Spinal cord (tissue), 10 donors: Measurements from ENCODE around the gene STX2. TPM values are rescaled to one million over a fixed set of nuclear protein-coding genes. Genes with fewer than 3 reads are reported as not detected.

Experiments
- DNase-seq, 6 donors: peaks; one replicate each; pipeline versions ENCODE4 v3.0.0 to v3.0.0-alpha.2; 2013 to 2015; ENCODE audit warnings: low spot score in 6 of 6, low read depth in 4 of 6
- H3K27ac ChIP-seq: one replicate; pipeline ENCODE4 v1.5.1; 2013; ENCODE audit warnings: low read depth, low read length, control low read depth
- H3K27me3 ChIP-seq: one replicate; pipeline ENCODE4 v1.6.1; 2013; ENCODE audit warnings: low read length; ENCODE audit not compliant: control insufficient read depth, insufficient read depth
- H3K36me3 ChIP-seq: one replicate; pipeline ENCODE4 v1.6.1; 2013; ENCODE audit warnings: low read length; ENCODE audit not compliant: control insufficient read depth, insufficient read depth
- H3K4me1 ChIP-seq: one replicate; pipeline ENCODE4 v1.6.1; 2013; ENCODE audit warnings: low read length; ENCODE audit not compliant: control insufficient read depth, insufficient read depth
- H3K4me3 ChIP-seq: one replicate; pipeline ENCODE4 v1.5.1; 2013; ENCODE audit warnings: low read depth, low read length, control low read depth
- H3K9me3 ChIP-seq: one replicate; pipeline ENCODE4 v1.6.1; 2013; ENCODE audit warnings: low read length; ENCODE audit not compliant: control insufficient read depth, insufficient read depth
- WGBS: methylation state at CpG from one replicate; pipeline ENCODE4 v1.1.5; 2013; ENCODE audit warnings: missing lambda C conversion rate; ENCODE audit not compliant: insufficient coverage; 5-methylcytosine and 5-hydroxymethylcytosine counted together
- polyA plus RNA-seq, 2 donors: library from polyadenylated mRNA; unstranded; fragments of 120-200 nt; gene quantifications; one replicate each; pipeline ENCODE4 v1.2.1, GENCODE V29; 2013; ENCODE audit not compliant: insufficient read length in 2 of 2
- total RNA-seq, 2 donors: library from RNA; depleted of rRNA in 1 of 2; stranded (reverse); fragments of 120-200 nt in 1 of 2; fragments of >200 nt in 1 of 2; gene quantifications; one replicate each; pipeline versions ENCODE4 v1.2.3 to v1.2.4, GENCODE V29; 2013 to 2014
- donor health status: healthy.

Gene STX2
- total and polyA plus RNA-seq, 4 donors = 35.5 to 41.4 (median 38.8) TPM

DNA sequence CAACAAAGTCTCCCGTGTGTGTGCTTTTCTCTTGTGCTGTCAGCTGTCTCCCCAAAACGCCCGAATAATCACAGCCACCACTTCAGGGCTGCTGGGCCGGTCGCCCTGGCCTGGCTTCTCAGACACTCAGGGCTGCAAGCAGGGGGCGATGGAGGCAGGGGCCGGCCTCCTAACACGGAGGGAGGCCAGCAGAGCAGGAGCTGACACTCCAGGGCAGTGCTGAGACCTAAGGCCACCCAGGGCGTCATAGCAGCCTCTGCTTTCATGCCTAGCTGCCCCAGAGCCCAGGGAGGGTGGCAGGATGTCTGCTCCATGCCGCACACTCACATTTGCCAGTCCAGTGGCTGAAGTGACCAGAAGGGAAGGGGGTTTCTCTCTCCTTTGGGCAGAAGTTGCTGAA lies 25.6 kb downstream of the STX2 start:
- Histone ChIP-seq H3K27me3 (no peaks in the 10 kb centered on the region), H3K9me3 (no peaks in the 10 kb centered on the region), H3K4me3 (no peak overlapping the region), H3K27ac (no peak overlapping the region), H3K36me3 (peaks cover 35% of the 10 kb centered on the region), H3K4me1 (peaks cover 16% of the 10 kb centered on the region)
- DNase-seq = no peak
- WGBS = 69% methylated on average over 10 of the region's 10 CpGs

DNA sequence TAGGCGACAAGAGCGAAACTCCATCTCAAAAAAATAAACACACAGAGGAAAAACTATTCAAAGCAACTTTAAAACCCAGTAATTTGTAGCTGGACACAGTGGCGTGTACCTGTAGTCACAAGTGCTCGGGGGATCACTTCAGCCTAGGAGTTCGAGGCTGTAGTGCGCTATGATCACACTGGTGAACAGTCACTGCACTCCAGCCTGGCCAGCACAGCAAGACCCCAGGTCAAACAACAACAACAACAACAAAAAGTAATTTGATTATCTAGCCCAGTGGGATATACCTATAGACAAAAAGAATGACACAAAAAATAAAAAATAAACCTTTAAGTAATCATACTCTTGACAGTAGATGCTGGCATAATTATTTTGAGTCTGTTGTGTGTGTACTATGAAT lies 29.3 kb downstream of the STX2 start:
- Histone ChIP-seq H3K4me3 (no peak overlapping the region), H3K27me3 (no peaks in the 10 kb centered on the region), H3K36me3 (peaks cover 52% of the 10 kb centered on the region), H3K4me1 (no peaks in the 10 kb centered on the region), H3K9me3 (no peaks in the 10 kb centered on the region), H3K27ac (no peak overlapping the region)
- WGBS = 94% methylated on average over 6 of the region's 6 CpGs
- no peak for DNase-seq

DNA sequence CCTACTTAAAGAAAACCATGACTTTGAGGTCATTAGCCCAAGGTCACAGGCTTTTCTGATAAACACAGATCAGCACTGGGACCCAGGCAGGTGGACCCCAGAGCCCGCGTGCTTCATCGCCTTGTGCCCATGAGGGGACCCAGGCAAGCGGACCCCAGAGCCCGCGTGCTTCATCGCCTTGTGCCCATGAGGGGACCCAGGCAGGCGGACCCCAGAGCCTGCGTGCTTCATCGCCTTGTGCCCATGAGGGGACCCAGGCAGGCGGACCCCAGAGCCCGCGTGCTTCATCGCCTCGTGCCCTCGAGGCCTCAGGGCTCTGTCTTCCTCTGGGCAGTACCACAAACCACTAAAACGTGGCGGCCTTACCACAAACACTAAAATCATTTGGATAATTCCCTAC lies 31.7 kb downstream of the STX2 start:
- H3K36me3 ChIP-seq = peaks cover 57% of the 10 kb centered on the region
- no peaks in the 10 kb centered on the region for H3K27me3 ChIP-seq
- no peak for DNase-seq
- no peaks in the 10 kb centered on the region for H3K4me1 ChIP-seq
- WGBS = 86% methylated on average over 16 of the region's 18 CpGs
- H3K9me3 ChIP-seq = no peaks in the 10 kb centered on the region
- no peak overlapping the region for H3K4me3 ChIP-seq
- no peak overlapping the region for H3K27ac ChIP-seq

DNA sequence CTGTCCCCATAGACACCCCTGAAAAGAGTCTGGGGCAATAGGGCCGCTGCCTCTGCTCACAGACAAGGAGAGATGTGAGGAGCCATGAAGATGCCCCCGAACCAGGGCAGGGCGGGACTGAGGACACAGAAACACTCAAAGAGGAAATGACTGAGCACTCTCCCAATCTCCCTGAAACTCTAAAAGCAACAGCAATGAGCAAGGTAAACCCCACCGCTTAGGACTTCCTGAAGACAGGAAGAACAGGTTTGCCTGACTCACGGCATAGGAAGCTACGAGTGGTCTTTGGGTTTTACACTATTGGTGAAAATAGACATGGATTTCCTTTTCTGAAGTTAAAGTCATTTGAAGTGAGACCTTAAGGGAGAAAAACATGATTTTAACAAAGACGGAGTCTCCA lies 32.5 kb downstream of the STX2 start:
- peaks cover 59% of the 10 kb centered on the region for H3K36me3 ChIP-seq
- DNase-seq = no peak
- H3K27me3 ChIP-seq = no peaks in the 10 kb centered on the region
- H3K9me3 ChIP-seq = no peaks in the 10 kb centered on the region
- H3K27ac ChIP-seq = no peak overlapping the region
- H3K4me1 ChIP-seq = no peaks in the 10 kb centered on the region
- WGBS = 100% methylated on average over 2 of the region's 7 CpGs
- no peak overlapping the region for H3K4me3 ChIP-seq

DNA sequence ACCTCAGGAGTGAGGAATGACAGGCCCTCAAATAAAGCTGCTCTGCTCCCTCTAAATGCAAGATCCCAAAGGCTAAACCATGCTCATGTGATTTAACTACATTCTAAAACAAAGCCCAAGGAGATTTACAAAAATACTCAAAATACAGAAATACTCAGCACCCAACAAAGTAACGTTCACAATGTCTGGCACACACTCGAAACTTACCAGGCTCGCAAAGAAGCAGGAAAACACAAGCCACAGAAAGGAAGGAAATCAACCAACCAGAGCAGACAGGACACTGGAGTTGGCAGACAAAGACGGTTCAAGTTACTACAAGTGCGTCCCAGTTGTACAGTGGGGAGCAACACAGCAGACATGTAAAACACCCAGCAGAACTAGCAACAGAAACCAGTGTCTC lies 33.4 kb downstream of the STX2 start:
- DNase-seq = no peak
- H3K36me3 ChIP-seq = peaks cover 61% of the 10 kb centered on the region
- H3K27me3 ChIP-seq = no peaks in the 10 kb centered on the region
- no peaks in the 10 kb centered on the region for H3K9me3 ChIP-seq
- H3K4me1 ChIP-seq = no peaks in the 10 kb centered on the region
- no peak overlapping the region for H3K27ac ChIP-seq
- WGBS = 86% methylated on average over 4 of the region's 5 CpGs
- H3K4me3 ChIP-seq = no peak overlapping the region

DNA sequence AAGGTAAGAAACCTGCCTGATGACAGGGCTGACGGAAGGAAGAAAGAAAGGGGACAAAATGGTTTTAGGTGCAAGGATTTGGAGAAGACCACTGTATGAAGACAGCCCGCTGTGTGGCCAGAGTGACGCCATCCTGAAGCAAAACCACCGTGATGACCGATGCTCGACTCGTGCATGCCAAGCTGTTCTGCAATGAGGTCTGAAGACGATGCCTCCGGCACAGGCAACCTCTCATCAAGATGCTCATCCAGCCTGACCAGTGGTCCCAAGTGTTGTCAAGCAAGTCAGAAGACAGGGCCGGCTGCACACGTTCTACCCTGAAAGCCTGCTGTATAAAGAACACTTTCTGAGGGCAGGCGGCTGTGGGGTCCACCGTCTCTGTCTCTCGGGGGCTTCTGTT lies 34.8 kb downstream of the STX2 start:
- no peak for DNase-seq
- H3K4me3 ChIP-seq = no peak overlapping the region
- H3K36me3 ChIP-seq = peaks cover 55% of the 10 kb centered on the region
- no peaks in the 10 kb centered on the region for H3K4me1 ChIP-seq
- H3K27ac ChIP-seq = no peak overlapping the region
- no peaks in the 10 kb centered on the region for H3K27me3 ChIP-seq
- no peaks in the 10 kb centered on the region for H3K9me3 ChIP-seq
- WGBS = 91% methylated on average over 13 of the region's 14 CpGs

DNA sequence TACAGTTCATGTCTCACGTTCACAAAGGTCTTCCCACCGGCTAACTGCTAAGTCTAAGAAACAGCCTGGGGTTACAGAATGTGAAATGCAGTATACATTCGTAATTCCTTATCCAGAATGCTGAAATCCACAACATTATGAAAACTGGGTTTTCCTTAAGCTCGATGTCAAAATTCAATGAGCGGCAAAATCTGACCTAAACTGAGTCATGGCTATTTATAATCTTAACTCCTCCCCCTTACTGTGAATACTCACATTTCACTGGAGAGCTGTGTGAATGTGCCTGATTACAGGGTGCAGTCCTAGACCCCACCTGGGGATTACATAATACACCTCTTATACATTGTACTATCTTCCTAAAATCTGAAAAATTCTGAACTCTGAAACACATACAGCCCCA lies 35.3 kb downstream of the STX2 start:
- H3K27me3 ChIP-seq = no peaks in the 10 kb centered on the region
- H3K4me1 ChIP-seq = no peaks in the 10 kb centered on the region
- no CpG with 5 or more reads among the region's 5 CpGs for WGBS
- no peaks in the 10 kb centered on the region for H3K9me3 ChIP-seq
- H3K4me3 ChIP-seq = no peak overlapping the region
- DNase-seq = no peak
- peaks cover 52% of the 10 kb centered on the region for H3K36me3 ChIP-seq
- no peak overlapping the region for H3K27ac ChIP-seq

DNA sequence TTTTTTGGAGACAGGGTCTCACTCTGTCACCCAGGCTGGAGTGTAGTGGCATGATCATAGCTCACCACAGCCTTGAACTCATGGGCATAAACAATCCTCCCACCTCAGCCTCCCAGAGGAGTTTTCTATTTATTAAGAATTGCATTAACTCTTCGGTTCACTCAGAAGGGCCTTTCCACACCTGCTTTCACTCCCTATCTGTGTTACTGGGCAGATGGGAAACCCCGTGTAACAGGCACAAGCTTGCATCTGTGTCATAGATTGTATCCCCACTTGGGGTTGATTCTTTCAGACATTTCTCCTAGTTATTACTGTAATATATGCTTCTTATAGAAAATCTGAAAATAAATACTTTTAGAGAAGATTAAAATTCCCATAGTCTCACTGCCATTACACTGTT lies 38.7 kb downstream of the STX2 start:
- Histone ChIP-seq H3K4me1 (no peaks in the 10 kb centered on the region), H3K36me3 (peaks cover 48% of the 10 kb centered on the region), H3K4me3 (no peak overlapping the region), H3K27me3 (no peaks in the 10 kb centered on the region), H3K27ac (no peak overlapping the region), H3K9me3 (no peaks in the 10 kb centered on the region)
- no peak for DNase-seq
- no CpG with 5 or more reads among the region's 2 CpGs for WGBS

DNA sequence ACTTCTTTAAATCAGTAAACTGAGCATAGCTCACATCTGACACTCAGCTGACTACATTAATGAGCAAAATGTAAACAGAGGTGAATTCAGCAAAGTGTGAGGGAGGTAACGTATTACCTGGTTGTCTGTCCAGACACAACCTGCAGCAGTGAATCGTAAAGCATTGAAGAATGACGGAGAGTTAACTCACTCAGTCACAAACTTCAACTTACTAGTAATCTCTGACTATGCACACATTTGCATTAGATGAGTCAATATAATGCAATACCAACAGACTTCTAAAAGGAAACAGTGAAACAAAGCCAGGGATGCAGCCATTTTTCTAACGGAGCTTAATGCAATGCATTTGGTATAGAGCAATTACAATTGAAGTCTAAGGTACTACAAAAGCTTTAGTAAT lies 40.0 kb downstream of the STX2 start:
- no peaks in the 10 kb centered on the region for H3K4me1 ChIP-seq
- no peaks in the 10 kb centered on the region for H3K27me3 ChIP-seq
- DNase-seq = no peak
- no peaks in the 10 kb centered on the region for H3K9me3 ChIP-seq
- H3K27ac ChIP-seq = no peak overlapping the region
- H3K36me3 ChIP-seq = peaks cover 47% of the 10 kb centered on the region
- WGBS = no CpG with 5 or more reads among the region's 4 CpGs
- no peak overlapping the region for H3K4me3 ChIP-seq

DNA sequence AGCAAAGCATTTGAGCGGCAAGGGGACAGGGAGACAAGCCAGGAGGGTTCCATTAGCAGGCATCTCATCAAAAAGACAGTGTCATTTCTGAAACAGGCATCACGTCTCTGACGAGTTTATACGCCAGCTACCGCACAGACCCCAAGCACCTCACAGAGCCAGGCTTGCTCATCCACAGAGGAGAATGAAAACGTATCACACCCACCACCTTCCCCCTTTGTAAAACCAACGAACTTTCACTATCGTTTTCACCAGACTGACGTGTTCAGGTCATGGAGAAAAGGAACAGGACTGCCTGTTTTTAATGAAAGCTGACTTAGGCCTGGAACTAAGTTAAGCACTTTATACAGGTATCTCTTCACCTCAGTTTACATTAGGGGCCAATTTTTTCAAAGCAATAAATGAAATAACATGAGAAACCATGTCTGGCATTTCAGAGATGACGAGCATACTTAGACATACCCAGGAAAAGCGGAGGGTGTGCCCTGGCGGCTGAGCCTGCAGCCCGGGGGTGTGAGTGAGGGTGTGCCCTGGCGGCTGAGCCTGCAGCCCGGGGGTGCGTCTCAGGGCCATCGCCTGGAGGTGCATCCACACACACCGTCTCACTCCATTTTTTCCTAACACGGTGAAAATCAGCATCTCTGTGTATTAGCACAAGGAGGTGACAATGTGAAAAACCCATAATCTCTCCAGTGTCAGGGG lies 41.9 kb downstream of the STX2 start:
- no peak overlapping the region for H3K4me3 ChIP-seq
- peaks cover 6% of the 10 kb centered on the region for H3K4me1 ChIP-seq
- no peak overlapping the region for H3K27ac ChIP-seq
- no peaks in the 10 kb centered on the region for H3K9me3 ChIP-seq
- H3K36me3 ChIP-seq = peaks cover 50% of the 10 kb centered on the region
- H3K27me3 ChIP-seq = no peaks in the 10 kb centered on the region
- no peak for DNase-seq
- 94% methylated on average over 11 of the region's 19 CpGs for WGBS
